ENCODE data around the gene PRKG1.

The PRKG1 gene

DNA sequence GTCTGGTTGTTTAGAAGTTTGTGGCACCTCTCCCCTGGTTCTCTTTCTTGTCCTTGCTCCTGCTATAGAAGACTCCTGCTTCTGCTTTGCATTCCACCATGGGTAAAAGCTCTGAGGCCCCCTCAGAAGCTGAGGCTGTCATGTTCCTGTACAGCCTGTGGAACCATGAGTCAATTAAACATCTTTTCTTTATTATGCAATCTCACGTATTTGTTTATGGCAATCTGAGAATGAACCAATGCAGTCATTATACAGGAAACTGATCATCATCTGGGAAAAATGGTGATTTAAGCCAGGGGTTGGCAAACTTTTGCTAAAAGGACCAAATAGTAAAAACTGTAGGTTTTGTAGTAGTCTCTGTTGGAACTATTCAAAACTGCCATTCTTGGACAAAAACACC, 449.8 kb downstream of the PRKG1 start:
- WGBS (ENCODE audit: insufficient coverage, insufficient read length), result no CpG with 5 or more reads among the region's 1 CpG
- H3K36me3 ChIP-seq (ENCODE audit: control insufficient read depth, insufficient read depth, low read length), result no peaks in the 10 kb centered on the region
- H3K4me3 ChIP-seq (ENCODE audit: low read length), result no peak overlapping the region
- no peaks in the 10 kb centered on the region; the same call in 1 of the 2 replicates for H3K27me3 ChIP-seq (ENCODE audit: control insufficient read depth, insufficient read depth, low read length)
- no peak for DNase-seq (ENCODE audit: low read depth, low spot score)
- no peaks in the 10 kb centered on the region for H3K4me1 ChIP-seq (ENCODE audit: control insufficient read depth, insufficient read depth, low read length)
- no peak overlapping the region for H3K27ac ChIP-seq (ENCODE audit: low read length)
- H3K9me3 ChIP-seq (ENCODE audit: control insufficient read depth, insufficient read depth, low read length), result no peaks in the 10 kb centered on the region

DNA sequence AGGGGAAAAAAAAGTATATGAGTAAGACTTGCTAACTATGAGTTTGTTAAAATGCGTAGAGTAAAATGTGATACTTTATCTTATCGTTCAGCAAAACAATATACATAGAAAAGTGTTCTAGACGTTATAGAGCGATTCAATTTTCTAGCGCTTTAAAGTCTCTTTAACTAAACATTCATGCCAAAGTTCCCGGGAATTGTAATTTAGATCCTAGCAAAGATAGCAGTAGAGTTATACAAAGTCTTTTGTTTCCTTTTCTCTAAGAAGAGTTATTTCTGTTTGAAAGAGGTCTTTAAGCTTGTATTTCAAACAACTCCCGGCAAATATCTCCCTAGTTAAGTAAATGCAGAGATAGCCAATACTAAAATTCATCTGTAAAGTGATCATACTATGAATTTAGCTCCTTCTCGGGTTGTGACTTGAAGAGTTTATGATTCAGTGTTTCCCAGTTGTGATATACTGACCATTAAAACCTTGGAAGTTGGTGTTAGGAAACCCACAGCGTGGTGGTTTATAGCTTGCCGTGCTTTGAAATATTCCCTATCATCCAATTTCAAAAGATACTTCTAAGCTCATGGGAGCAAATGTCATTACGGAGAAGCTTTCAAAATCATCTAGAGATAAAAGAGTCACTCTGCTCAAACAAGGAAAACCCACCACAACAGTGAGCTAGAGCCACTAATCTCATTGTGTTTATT, 453.4 kb downstream of the PRKG1 start:
- 100% methylated on average over 1 of the region's 11 CpGs for WGBS (ENCODE audit: insufficient coverage, insufficient read length)

DNA sequence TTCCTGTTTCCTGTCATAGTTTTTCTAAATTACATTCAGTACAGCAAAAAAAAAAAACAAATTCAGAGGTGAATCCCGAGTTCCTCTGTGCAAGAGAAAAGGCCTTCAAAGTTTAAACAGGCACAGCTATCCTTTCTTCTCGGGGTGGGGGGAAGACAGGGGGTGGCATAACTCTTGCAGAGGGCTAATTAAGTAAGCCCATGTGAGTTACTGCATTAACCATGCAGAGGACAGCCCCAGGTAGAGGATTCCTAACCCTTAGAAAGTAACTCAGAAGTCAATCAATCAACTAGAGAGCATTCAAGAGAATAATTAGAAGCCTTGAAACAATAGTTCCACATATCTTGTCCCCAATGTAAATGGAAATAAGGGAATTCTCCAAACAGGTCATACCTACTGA, 454.2 kb downstream of the PRKG1 start:
- Histone ChIP-seq H3K4me3 (ENCODE audit: low read length) (no peak overlapping the region), H3K27ac (ENCODE audit: low read length) (no peak overlapping the region), H3K27me3 (ENCODE audit: control insufficient read depth, insufficient read depth, low read length) (no peaks in the 10 kb centered on the region), H3K36me3 (ENCODE audit: control insufficient read depth, insufficient read depth, low read length) (no peaks in the 10 kb centered on the region), H3K9me3 (ENCODE audit: control insufficient read depth, insufficient read depth, low read length) (no peaks in the 10 kb centered on the region), H3K4me1 (ENCODE audit: control insufficient read depth, insufficient read depth, low read length) (no peaks in the 10 kb centered on the region)
- no CpG with 5 or more reads among the region's 2 CpGs for WGBS (ENCODE audit: insufficient coverage, insufficient read length)
- DNase-seq (ENCODE audit: low read depth, low spot score), result no peak

More for the DNA sequence above, 453.4 kb downstream of the PRKG1 start:
- H3K9me3 ChIP-seq (ENCODE audit: control insufficient read depth, insufficient read depth, low read length), result no peaks in the 10 kb centered on the region
- H3K36me3 ChIP-seq (ENCODE audit: control insufficient read depth, insufficient read depth, low read length), result no peaks in the 10 kb centered on the region
- DNase-seq (ENCODE audit: low read depth, low spot score), result no peak
- no peaks in the 10 kb centered on the region for H3K4me1 ChIP-seq (ENCODE audit: control insufficient read depth, insufficient read depth, low read length)
- H3K27me3 ChIP-seq (ENCODE audit: control insufficient read depth, insufficient read depth, low read length), result no peaks in the 10 kb centered on the region; the same call in 1 of the 2 replicates
- no peak overlapping the region for H3K4me3 ChIP-seq (ENCODE audit: low read length)
- no peak overlapping the region for H3K27ac ChIP-seq (ENCODE audit: low read length)

DNA sequence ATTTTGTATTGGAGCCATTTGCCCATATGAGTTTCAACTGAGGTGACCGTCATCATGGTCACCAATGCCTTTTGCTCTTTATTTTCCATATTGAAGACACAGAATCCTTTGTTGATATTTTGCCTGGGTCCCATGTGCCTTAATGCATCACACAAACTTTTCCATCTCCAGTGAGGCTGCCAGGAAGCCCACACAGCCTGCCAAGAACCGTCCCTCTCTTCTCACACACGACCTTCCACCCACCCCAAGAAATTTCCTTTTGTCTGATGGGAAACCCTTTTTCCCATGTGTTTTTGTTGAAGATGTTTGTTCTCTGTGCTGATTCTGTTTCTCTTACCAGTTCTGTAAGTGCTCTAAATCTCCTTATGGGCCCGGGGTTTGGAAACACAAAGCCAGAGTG, 456.3 kb downstream of the PRKG1 start:
- no CpG with 5 or more reads among the region's 4 CpGs for WGBS (ENCODE audit: insufficient coverage, insufficient read length)
- no peaks in the 10 kb centered on the region for H3K9me3 ChIP-seq (ENCODE audit: control insufficient read depth, insufficient read depth, low read length)
- no peak for DNase-seq (ENCODE audit: low read depth, low spot score)
- H3K36me3 ChIP-seq (ENCODE audit: control insufficient read depth, insufficient read depth, low read length), result no peaks in the 10 kb centered on the region
- H3K27me3 ChIP-seq (ENCODE audit: control insufficient read depth, insufficient read depth, low read length), result no peaks in the 10 kb centered on the region
- H3K4me3 ChIP-seq (ENCODE audit: low read length), result no peak overlapping the region
- no peak overlapping the region for H3K27ac ChIP-seq (ENCODE audit: low read length)
- no peaks in the 10 kb centered on the region for H3K4me1 ChIP-seq (ENCODE audit: control insufficient read depth, insufficient read depth, low read length)

DNA sequence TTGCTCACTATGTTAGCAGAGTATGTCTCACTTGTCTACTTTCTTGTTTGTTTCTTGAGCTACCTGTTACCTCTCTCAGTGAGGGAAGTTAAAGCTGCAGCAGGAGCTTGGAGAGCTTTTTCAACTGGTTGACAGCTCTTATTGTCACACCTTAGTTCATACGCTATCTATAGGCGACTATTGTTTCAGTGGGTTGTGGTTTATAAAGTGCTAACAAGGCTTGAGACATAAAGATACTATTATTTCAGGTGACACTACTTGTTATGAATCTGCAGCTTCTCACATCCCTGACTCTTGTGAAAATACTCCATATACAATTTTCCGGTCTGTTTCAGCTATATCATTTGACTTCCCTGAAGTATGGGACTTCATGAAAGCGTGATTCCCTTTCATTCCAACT, 457.8 kb downstream of the PRKG1 start:
- DNase-seq (ENCODE audit: low read depth, low spot score), result no peak
- no CpG with 5 or more reads among the region's 4 CpGs for WGBS (ENCODE audit: insufficient coverage, insufficient read length)

DNA sequence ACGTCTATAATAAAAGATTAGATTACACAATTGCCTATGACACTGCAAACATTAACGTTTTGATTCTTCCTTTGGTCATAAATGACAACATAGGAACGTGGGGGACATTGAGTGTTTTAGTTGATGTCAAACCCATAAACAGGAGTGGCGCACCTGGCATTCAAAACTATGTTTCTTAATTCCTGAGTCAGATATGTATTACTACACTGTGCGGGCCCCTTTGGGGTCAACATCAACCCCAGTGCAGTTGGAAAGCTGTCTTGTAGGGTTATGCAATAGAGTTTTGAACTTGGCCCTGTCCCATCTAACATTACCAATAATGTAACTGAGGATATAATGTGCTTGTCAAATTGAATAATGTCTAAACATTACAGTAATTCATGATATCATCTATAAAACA, 468.6 kb downstream of the PRKG1 start:
- no CpG with 5 or more reads among the region's 5 CpGs for WGBS (ENCODE audit: insufficient coverage, insufficient read length)
- Histone ChIP-seq H3K4me1 (ENCODE audit: control insufficient read depth, insufficient read depth, low read length) (no peaks in the 10 kb centered on the region), H3K4me3 (ENCODE audit: low read length) (no peak overlapping the region), H3K27ac (ENCODE audit: low read length) (no peak overlapping the region), H3K9me3 (ENCODE audit: control insufficient read depth, insufficient read depth, low read length) (no peaks in the 10 kb centered on the region), H3K36me3 (ENCODE audit: control insufficient read depth, insufficient read depth, low read length) (no peaks in the 10 kb centered on the region), H3K27me3 (ENCODE audit: control insufficient read depth, insufficient read depth, low read length) (no peaks in the 10 kb centered on the region)
- DNase-seq (ENCODE audit: low read depth, low spot score), result no peak

More for the DNA sequence above, 457.8 kb downstream of the PRKG1 start:
- no peaks in the 10 kb centered on the region for H3K27me3 ChIP-seq (ENCODE audit: control insufficient read depth, insufficient read depth, low read length)
- H3K36me3 ChIP-seq (ENCODE audit: control insufficient read depth, insufficient read depth, low read length), result no peaks in the 10 kb centered on the region
- no peaks in the 10 kb centered on the region for H3K9me3 ChIP-seq (ENCODE audit: control insufficient read depth, insufficient read depth, low read length)
- H3K27ac ChIP-seq (ENCODE audit: low read length), result no peak overlapping the region
- H3K4me3 ChIP-seq (ENCODE audit: low read length), result no peak overlapping the region
- no peaks in the 10 kb centered on the region for H3K4me1 ChIP-seq (ENCODE audit: control insufficient read depth, insufficient read depth, low read length)

DNA sequence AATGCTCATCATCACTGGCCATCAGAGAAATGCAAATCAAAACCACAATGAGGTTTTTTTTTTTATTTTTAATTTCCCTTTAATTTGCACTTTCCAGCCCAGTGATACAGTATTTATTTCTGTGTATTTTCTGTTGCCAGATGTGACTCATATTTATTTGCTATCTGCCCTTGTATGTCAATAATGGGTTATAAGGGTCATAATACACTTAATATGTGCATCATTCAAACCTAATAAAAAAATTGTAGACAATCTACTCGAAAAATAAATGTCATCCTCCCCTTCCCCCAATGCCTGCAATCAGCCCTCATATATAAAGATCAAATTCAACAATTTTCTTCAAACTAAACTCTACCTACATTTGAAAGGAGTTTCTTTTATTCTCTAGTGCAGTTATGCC, 470.6 kb downstream of the PRKG1 start:
- WGBS (ENCODE audit: insufficient coverage, insufficient read length), result no CpG with 5 or more reads among the region's 1 CpG
- no peaks in the 10 kb centered on the region for H3K9me3 ChIP-seq (ENCODE audit: control insufficient read depth, insufficient read depth, low read length)
- no peak for DNase-seq (ENCODE audit: low read depth, low spot score)

DNA sequence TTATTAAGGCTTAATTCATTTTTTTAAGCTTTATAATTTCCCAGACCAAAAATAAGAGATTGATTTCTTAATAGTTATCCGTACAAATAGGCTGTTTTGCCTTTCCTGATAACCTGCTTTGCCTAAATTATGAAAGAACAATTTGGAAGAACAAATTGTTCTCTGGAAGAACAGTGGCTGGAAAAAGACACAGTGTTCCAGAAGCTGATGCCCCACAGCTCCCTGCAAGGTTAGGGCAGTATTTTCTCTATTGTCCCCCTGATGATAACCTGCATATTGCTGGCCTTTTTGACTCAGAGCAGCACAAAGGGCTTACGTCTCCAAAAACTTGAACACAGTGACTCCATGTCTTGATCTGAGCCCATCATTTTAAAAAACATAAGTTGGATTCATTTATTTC, 473.7 kb downstream of the PRKG1 start:
- no CpG with 5 or more reads among the region's 2 CpGs for WGBS (ENCODE audit: insufficient coverage, insufficient read length)
- no peaks in the 10 kb centered on the region for H3K4me1 ChIP-seq (ENCODE audit: control insufficient read depth, insufficient read depth, low read length)
- H3K27me3 ChIP-seq (ENCODE audit: control insufficient read depth, insufficient read depth, low read length), result no peaks in the 10 kb centered on the region
- no peaks in the 10 kb centered on the region for H3K36me3 ChIP-seq (ENCODE audit: control insufficient read depth, insufficient read depth, low read length)
- H3K9me3 ChIP-seq (ENCODE audit: control insufficient read depth, insufficient read depth, low read length), result no peaks in the 10 kb centered on the region
- DNase-seq (ENCODE audit: low read depth, low spot score), result no peak
- no peak overlapping the region for H3K4me3 ChIP-seq (ENCODE audit: low read length)
- no peak overlapping the region for H3K27ac ChIP-seq (ENCODE audit: low read length)

More for the DNA sequence above, 470.6 kb downstream of the PRKG1 start:
- H3K27me3 ChIP-seq (ENCODE audit: control insufficient read depth, insufficient read depth, low read length), result no peaks in the 10 kb centered on the region
- no peak overlapping the region for H3K27ac ChIP-seq (ENCODE audit: low read length)
- H3K4me3 ChIP-seq (ENCODE audit: low read length), result no peak overlapping the region
- no peaks in the 10 kb centered on the region for H3K4me1 ChIP-seq (ENCODE audit: control insufficient read depth, insufficient read depth, low read length)
- no peaks in the 10 kb centered on the region for H3K36me3 ChIP-seq (ENCODE audit: control insufficient read depth, insufficient read depth, low read length)

DNA sequence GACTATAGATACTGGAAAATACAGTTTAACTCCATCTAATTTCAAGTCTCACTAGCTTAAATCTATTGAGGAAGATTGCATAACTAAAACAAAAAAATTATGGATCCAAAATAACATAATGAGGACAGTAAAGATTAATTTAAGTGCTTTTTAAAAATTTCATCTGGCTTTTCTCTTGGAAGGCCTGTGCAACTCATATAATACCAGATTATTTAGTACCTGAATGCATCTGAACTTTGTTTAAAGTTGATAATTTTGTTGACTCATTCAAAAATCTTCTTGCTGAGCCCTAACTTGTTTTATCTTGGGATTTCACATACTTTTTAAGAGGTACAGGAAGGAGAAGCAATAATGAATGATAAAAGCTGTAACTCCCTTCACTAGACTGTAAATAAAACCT, 478.6 kb downstream of the PRKG1 start:
- Histone ChIP-seq H3K27me3 (ENCODE audit: control insufficient read depth, insufficient read depth, low read length) (no peaks in the 10 kb centered on the region), H3K9me3 (ENCODE audit: control insufficient read depth, insufficient read depth, low read length) (no peaks in the 10 kb centered on the region), H3K4me1 (ENCODE audit: control insufficient read depth, insufficient read depth, low read length) (no peaks in the 10 kb centered on the region), H3K4me3 (ENCODE audit: low read length) (no peak overlapping the region), H3K27ac (ENCODE audit: low read length) (no peak overlapping the region), H3K36me3 (ENCODE audit: control insufficient read depth, insufficient read depth, low read length) (no peaks in the 10 kb centered on the region)
- no peak for DNase-seq (ENCODE audit: low read depth, low spot score)

DNA sequence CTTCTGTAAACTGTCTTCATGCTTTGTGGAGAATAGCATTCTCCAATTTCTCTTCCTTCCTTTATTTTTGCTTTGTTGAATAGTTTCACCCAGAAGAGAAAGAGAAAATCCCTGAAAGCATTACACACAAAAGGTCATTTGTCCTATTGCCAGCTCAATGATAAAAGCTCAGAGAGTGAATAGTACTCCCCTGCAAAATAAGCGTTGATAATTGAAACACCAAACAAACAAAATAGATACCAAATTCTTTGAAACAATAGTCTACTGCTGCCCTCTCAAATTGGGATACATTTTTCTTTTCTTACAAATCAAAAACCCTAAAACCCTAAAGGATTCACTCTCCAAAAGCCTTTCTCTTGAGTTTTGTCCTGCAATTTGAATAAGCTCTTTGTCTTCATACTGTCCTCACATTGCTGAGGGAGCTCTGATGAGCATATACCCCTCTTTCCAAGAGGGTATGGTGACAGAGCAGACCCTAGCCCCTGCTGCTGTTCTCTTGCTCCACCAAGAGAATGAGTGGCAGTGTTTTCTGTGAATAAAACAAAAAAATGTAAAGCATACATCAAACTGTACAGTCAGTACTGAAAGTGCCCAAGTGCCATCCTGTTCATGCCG, 490.7 kb downstream of the PRKG1 start:
- no peak overlapping the region for H3K4me3 ChIP-seq (ENCODE audit: low read length)
- WGBS (ENCODE audit: insufficient coverage, insufficient read length), result no CpG with 5 or more reads among the region's 2 CpGs
- no peaks in the 10 kb centered on the region for H3K9me3 ChIP-seq (ENCODE audit: control insufficient read depth, insufficient read depth, low read length)
- H3K27me3 ChIP-seq (ENCODE audit: control insufficient read depth, insufficient read depth, low read length), result no peaks in the 10 kb centered on the region
- DNase-seq (ENCODE audit: low read depth, low spot score), result no peak
- H3K27ac ChIP-seq (ENCODE audit: low read length), result no peak overlapping the region
- H3K4me1 ChIP-seq (ENCODE audit: control insufficient read depth, insufficient read depth, low read length), result no peaks in the 10 kb centered on the region
- no peaks in the 10 kb centered on the region for H3K36me3 ChIP-seq (ENCODE audit: control insufficient read depth, insufficient read depth, low read length)

DNA sequence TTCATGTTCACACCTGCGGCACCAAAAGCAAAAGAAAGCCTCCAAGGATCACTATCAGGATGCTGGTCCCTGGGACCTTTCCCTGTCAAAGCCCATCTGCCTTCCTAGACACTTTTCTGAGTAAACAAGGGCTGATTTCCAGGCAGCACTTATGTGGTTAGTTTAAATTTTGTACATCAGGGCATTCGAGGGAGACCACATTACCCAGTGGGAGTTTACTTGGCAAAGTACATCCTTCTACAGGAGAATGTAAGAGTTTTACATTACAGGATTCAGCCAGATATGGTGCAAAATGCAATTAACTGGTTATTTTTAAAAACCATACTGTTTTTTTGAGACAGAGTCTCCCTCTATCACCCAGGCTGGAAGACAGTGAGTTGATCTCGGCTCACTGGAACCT, 493.0 kb downstream of the PRKG1 start:
- no peak for DNase-seq (ENCODE audit: low read depth, low spot score)
- Histone ChIP-seq H3K4me3 (ENCODE audit: low read length) (no peak overlapping the region), H3K27ac (ENCODE audit: low read length) (no peak overlapping the region), H3K27me3 (ENCODE audit: control insufficient read depth, insufficient read depth, low read length) (no peaks in the 10 kb centered on the region), H3K4me1 (ENCODE audit: control insufficient read depth, insufficient read depth, low read length) (no peaks in the 10 kb centered on the region), H3K9me3 (ENCODE audit: control insufficient read depth, insufficient read depth, low read length) (no peaks in the 10 kb centered on the region), H3K36me3 (ENCODE audit: control insufficient read depth, insufficient read depth, low read length) (no peaks in the 10 kb centered on the region)
- no CpG with 5 or more reads among the region's 3 CpGs for WGBS (ENCODE audit: insufficient coverage, insufficient read length)
